DND-41 (cell line): ENCODE results near the gene SETD1A.

Experiments
- ATAC-seq: fragments of 200-7000 bp; cut with Tn5 transposase; 3 replicates; pipeline ENCODE4 v1.9.1; 2021; ENCODE audit warnings: low read depth; ENCODE audit not compliant: insufficient read depth
- DNase-seq: peaks from one replicate; pipeline ENCODE4 v3.0.0-alpha.2; 2020
- H2AFZ ChIP-seq: 2 replicates; pipeline ENCODE4 v1.6.0; 2012; ENCODE audit warnings: low read depth, low read length
- H3K27ac ChIP-seq: 2 replicates; pipeline ENCODE4 v1.5.1; 2012; ENCODE audit warnings: low read length, inconsistent platforms
- H3K27me3 ChIP-seq: fragments of 200-600 bp; sonication (generic); 2 replicates; pipeline ENCODE4 v1.6.0; 2012; ENCODE audit warnings: low read length, mild to moderate bottlenecking, inconsistent platforms; ENCODE audit not compliant: insufficient read depth, poor library complexity
- H3K36me3 ChIP-seq: 2 replicates; pipeline ENCODE4 v1.5.1; 2012; ENCODE audit warnings: low read length, inconsistent platforms; ENCODE audit not compliant: insufficient read depth
- H3K4me1 ChIP-seq: 2 replicates; pipeline ENCODE4 v1.5.1; 2012; ENCODE audit warnings: mild to moderate bottlenecking, low read length; ENCODE audit not compliant: insufficient read depth
- H3K4me2 ChIP-seq: 2 replicates; pipeline ENCODE4 v1.6.0; 2012; ENCODE audit warnings: mild to moderate bottlenecking, moderate library complexity, low read length, inconsistent platforms; ENCODE audit not compliant: insufficient read depth
- H3K4me3 ChIP-seq, 2 experiments: fragments of 200-600 bp in 1 of 2; shearing (Covaris generic) in 1 of 2; 2 replicates each; pipeline ENCODE4 v1.5.1; 2012 to 2016; ENCODE audit warnings: inconsistent platforms in 2 of 2, low read length in 2 of 2, mild to moderate bottlenecking in 2 of 2, low read depth in 1 of 2, moderate library complexity in 1 of 2
- H3K79me2 ChIP-seq: 2 replicates; pipeline ENCODE4 v1.6.0; 2012; ENCODE audit warnings: low read length, inconsistent platforms; ENCODE audit not compliant: insufficient read depth
- H3K9ac ChIP-seq: 2 replicates; pipeline ENCODE4 v1.6.0; 2012; ENCODE audit warnings: low read depth, mild to moderate bottlenecking, inconsistent platforms, low read length, moderate library complexity
- H3K9me3 ChIP-seq: 2 replicates; pipeline ENCODE4 v1.5.1; 2012; ENCODE audit warnings: low read length, moderate library complexity, mild to moderate bottlenecking, inconsistent platforms; ENCODE audit not compliant: insufficient read depth, severe bottlenecking
- H4K20me1 ChIP-seq: 2 replicates; pipeline ENCODE4 v1.6.0; 2012; ENCODE audit warnings: low read length; ENCODE audit not compliant: insufficient read depth
- EZH2 ChIP-seq: IDR thresholded peaks from 3 replicates; pipeline ENCODE4 v1.6.1; 2012; ENCODE audit warnings: borderline replicate concordance, low read depth, mild to moderate bottlenecking, moderate library complexity, low read length, inconsistent platforms; ENCODE audit not compliant: severe bottlenecking
- TF ChIP-seq, protein P1 (sequence below): IDR thresholded peaks from 2 replicates; pipeline ENCODE4 v1.5.1; 2012; ENCODE audit warnings: borderline replicate concordance, low read length, moderate library complexity, mild to moderate bottlenecking; ENCODE audit not compliant: poor library complexity, severe bottlenecking; ENCODE audit errors: extremely low read depth

Gene SETD1A

DNA sequence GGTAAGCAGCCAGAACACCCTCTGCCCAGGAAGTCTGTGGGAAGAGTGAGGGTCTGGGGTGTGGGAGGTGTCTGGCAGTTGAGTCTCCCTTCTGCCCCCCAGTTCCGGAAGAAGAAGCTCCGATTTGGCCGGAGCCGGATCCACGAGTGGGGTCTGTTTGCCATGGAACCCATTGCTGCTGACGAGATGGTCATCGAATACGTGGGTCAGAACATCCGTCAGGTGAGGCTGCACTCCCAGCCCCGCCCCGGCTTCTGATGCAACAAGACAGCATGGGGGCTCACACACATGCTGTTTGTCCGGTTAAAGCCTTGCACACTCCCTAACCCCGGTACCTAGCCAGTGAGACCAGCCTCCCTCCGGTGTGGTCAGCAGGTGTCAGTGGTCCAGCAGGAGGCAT lies 23.4 kb downstream of the SETD1A start:
- Histone ChIP-seq H3K4me2 (no peak overlapping the region), H3K4me1 (no peaks in the 10 kb centered on the region), H4K20me1 (peaks cover 13% of the 10 kb centered on the region), H3K36me3 (peaks cover 88% of the 10 kb centered on the region), H3K9me3 (no peaks in the 10 kb centered on the region), H3K9ac (no peak overlapping the region), H3K79me2 (no peaks in the 10 kb centered on the region), H3K4me3 (no peak overlapping the region), H3K27me3 (no peaks in the 10 kb centered on the region), H3K27ac (no peak overlapping the region), H2AFZ (no peak overlapping the region)
- TF ChIP-seq, protein P1, sequence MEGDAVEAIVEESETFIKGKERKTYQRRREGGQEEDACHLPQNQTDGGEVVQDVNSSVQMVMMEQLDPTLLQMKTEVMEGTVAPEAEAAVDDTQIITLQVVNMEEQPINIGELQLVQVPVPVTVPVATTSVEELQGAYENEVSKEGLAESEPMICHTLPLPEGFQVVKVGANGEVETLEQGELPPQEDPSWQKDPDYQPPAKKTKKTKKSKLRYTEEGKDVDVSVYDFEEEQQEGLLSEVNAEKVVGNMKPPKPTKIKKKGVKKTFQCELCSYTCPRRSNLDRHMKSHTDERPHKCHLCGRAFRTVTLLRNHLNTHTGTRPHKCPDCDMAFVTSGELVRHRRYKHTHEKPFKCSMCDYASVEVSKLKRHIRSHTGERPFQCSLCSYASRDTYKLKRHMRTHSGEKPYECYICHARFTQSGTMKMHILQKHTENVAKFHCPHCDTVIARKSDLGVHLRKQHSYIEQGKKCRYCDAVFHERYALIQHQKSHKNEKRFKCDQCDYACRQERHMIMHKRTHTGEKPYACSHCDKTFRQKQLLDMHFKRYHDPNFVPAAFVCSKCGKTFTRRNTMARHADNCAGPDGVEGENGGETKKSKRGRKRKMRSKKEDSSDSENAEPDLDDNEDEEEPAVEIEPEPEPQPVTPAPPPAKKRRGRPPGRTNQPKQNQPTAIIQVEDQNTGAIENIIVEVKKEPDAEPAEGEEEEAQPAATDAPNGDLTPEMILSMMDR: no peak
- TF ChIP-seq EZH2: no peak
- DNase-seq: no peak
- ATAC-seq: no peak

DNA sequence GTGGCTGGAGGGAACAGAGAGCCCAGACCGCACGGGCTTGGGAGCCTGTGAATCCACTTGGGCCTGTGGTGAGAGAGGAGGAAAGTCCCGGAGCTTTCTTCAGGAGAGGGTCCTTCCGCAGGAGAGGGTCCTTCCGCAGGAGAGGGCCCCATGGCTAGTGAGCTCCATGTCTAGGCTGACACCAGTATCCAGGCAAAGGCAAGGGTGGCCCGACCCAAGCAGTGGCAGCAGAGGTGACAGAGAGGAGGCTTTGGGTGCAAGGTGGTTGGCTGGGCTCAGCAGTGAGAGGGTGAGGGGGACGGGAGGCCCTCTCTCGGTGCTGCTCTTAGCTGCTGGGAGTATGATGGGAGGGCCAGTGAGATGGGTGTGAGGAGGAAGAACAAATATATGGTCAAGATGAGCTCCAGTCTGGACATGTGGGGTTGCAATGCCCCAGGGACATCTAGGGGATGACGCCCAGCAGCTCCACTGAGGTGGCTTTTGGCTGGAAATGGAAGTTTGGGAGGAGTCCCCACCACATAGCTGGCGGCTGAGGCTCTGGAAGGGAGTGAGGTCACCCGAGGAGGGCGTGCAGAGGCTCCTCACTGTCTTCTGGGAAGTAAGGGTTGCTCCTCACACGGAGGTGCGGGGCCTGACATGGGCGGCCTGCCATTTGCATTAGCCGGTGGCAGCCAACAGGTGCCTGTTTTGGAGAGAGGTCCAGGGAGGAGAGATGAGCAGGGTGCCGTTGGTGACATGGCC lies 25.2 kb downstream of the SETD1A start:
- DNase-seq (no peak), ATAC-seq (no peak)
- H3K36me3 ChIP-seq: peaks cover 76% of the 10 kb centered on the region
- TF ChIP-seq, protein P1: no peak
- TF ChIP-seq EZH2: no peak
- H3K4me1 ChIP-seq: no peaks in the 10 kb centered on the region
- H3K4me3 ChIP-seq: no peak overlapping the region
- H4K20me1 ChIP-seq: peaks cover 4% of the 10 kb centered on the region; the same call in 1 of the 2 replicates
- no peaks in the 10 kb centered on the region for H3K9me3 ChIP-seq
- no peak overlapping the region for H2AFZ ChIP-seq
- no peaks in the 10 kb centered on the region for H3K27me3 ChIP-seq
- no peak overlapping the region for H3K27ac ChIP-seq
- H3K4me2 ChIP-seq: no peak overlapping the region
- no peaks in the 10 kb centered on the region for H3K79me2 ChIP-seq
- H3K9ac ChIP-seq: no peak overlapping the region

DNA sequence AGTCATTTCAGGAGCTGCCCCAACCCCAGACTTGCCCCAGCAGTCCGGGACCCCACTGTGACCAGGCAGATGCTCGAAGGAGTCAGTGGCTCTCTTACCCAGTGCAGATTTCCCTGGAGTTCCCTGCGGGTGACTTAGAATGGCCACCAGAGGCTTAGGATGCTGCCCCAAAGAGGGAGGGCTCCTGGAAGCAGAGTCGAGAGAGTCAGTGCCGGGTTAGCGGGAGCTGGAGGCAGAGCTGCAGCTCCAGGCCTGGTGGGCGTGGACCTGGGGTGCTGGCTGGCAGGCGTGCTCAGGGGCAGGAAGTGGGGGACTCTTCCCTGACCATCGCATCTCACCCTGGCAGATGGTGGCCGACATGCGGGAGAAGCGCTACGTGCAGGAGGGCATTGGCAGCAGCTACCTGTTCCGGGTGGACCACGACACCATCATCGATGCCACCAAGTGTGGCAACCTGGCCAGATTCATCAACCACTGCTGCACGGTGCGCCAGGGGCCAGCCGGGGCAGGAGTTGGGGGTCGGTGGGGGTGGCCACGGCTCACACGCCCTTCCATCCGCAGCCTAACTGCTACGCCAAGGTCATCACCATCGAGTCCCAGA lies 25.8 kb downstream of the SETD1A start:
- H2AFZ ChIP-seq: no peak overlapping the region
- no peak overlapping the region for H3K4me2 ChIP-seq
- H3K4me1 ChIP-seq: no peaks in the 10 kb centered on the region
- H3K9ac ChIP-seq: no peak overlapping the region
- H3K36me3 ChIP-seq: peaks cover 71% of the 10 kb centered on the region
- H3K27ac ChIP-seq: no peak overlapping the region
- H3K27me3 ChIP-seq: no peaks in the 10 kb centered on the region
- no peak for ATAC-seq
- no peaks in the 10 kb centered on the region for H3K79me2 ChIP-seq
- peaks cover 4% of the 10 kb centered on the region; the same call in 1 of the 2 replicates for H4K20me1 ChIP-seq
- H3K4me3 ChIP-seq: no peak overlapping the region
- DNase-seq: no peak
- H3K9me3 ChIP-seq: no peaks in the 10 kb centered on the region
- TF ChIP-seq, protein P1: no peak
- TF ChIP-seq EZH2: no peak
